SK-N-DZ (cell line): ENCODE measurements around the gene TULP3.

Experiments
- DNase-seq: peaks from one replicate; pipeline ENCODE4 v3.0.0-alpha.2; 2015; ENCODE audit warnings: low spot score

Gene TULP3

GRCh38 chr12:2925322-2925995 is 34.8 kb downstream of the TULP3 start:
- no peak for DNase-seq

GRCh38 chr12:2930865-2931264 is 40.2 kb downstream of the TULP3 start:
- DNase-seq: no peak

- DNase-seq: no peak
These were observed 42.9 kb downstream of the TULP3 start for GRCh38 chr12:2933586-2933985.

- DNase-seq: no peak
These were observed 43.7 kb downstream of the TULP3 start for GRCh38 chr12:2934371-2934770.

- no peak for DNase-seq
These were observed 45.6 kb downstream of the TULP3 start for GRCh38 chr12:2936301-2936700.

GRCh38 chr12:2937500-2937899 is 46.8 kb downstream of the TULP3 start:
- no peak for DNase-seq

GRCh38 chr12:2939191-2939590 is 48.5 kb downstream of the TULP3 start:
- DNase-seq: no peak

- no peak for DNase-seq
These were observed 49.9 kb downstream of the TULP3 start for GRCh38 chr12:2940564-2940963.

GRCh38 chr12:2941524-2941923 is 50.8 kb downstream of the TULP3 start:
- DNase-seq: no peak

GRCh38 chr12:2944401-2945047 is 53.8 kb downstream of the TULP3 start:
- DNase-seq: no peak

GRCh38 chr12:2949411-2949810 is 58.7 kb downstream of the TULP3 start:
- DNase-seq: no peak

- DNase-seq: no peak
These were observed 65.2 kb downstream of the TULP3 start for GRCh38 chr12:2955888-2956287.

- peak; percentile 42 for DNase-seq
These were observed 67.2 kb downstream of the TULP3 start for GRCh38 chr12:2957816-2958431.

- DNase-seq: peak; percentile 77
These were observed 67.9 kb downstream of the TULP3 start for GRCh38 chr12:2958432-2959191.

GRCh38 chr12:2959192-2959504 is 68.5 kb downstream of the TULP3 start, which contains the start of gene TEAD4:
Gene TEAD4, plus strand, starts transcription at chr12:2959397.
- DNase-seq: peak; percentile 75

GRCh38 chr12:2959505-2960389 is 69.1 kb downstream of the TULP3 start:
- peak; percentile 68 for DNase-seq

GRCh38 chr12:2960390-2960956 is 69.8 kb downstream of the TULP3 start:
- DNase-seq: peak; percentile 43

- no peak for DNase-seq
These were observed 70.4 kb downstream of the TULP3 start for GRCh38 chr12:2960996-2961616.

GRCh38 chr12:2961705-2962104 is 71.0 kb downstream of the TULP3 start:
- no peak for DNase-seq

GRCh38 chr12:2963154-2963759 is 72.6 kb downstream of the TULP3 start:
- no peak for DNase-seq
